ENCODE data around the gene AP1S1. TPM values are rescaled to one million over a fixed set of nuclear protein-coding genes. Genes with fewer than 3 reads are reported as not detected.

Gene AP1S1
- total and polyA plus RNA-seq, 9 of the 15 experiments (the other 6 are each of a cell fraction or from before 2014, with no cell fraction given), result 4.4 to 149 (median 89.4) TPM

DNA sequence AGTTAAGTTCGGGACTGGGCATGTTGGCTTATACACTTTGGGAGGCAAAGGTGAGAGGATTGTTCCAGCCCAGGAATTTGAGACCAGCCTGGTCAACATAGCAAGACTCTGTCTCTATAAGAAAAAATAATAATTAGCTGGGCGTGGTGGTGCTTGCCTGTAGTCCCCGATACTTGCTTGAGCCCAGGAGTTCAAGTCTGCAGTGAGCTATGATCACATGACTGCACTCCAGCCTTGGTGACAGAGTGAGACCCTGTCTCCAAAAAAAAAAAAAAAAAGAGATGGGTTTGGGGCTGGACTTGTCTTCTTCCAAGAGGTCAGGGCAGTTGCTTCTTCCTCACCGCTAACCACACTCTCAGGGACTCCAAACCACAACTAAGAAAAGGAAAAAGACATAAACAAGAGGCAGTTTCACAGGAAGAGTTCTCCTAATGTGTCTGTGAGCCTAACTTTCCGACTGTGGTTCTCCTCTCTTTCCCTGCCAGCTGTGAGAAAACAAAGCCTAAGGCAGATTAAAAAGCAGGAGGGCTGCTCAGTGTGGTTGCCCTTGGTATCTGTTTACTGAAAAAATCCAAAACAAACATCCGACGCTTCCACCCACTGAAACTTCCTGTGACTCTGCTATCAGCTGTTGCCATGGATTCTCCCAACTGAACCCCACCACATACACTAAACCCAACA lies 29.8 kb upstream of the AP1S1 start (continued):
- TF ChIP-seq ZMIZ1 (IDR thresholded peaks at IDR 0.05; ENCODE audit: low read depth in 2 of 2, low read length in 2 of 2), result no peak
- TF ChIP-seq ZNF224 (CRISPR knock-in tag; IDR thresholded peaks at IDR 0.05), result no peak
- 0 out of 2 replicates have a peak, but pooled peaks have one; percentile 15 for TF ChIP-seq DEAF1 (CRISPR knock-in tag; IDR thresholded peaks at IDR 0.05)
- TF ChIP-seq, protein P1, sequence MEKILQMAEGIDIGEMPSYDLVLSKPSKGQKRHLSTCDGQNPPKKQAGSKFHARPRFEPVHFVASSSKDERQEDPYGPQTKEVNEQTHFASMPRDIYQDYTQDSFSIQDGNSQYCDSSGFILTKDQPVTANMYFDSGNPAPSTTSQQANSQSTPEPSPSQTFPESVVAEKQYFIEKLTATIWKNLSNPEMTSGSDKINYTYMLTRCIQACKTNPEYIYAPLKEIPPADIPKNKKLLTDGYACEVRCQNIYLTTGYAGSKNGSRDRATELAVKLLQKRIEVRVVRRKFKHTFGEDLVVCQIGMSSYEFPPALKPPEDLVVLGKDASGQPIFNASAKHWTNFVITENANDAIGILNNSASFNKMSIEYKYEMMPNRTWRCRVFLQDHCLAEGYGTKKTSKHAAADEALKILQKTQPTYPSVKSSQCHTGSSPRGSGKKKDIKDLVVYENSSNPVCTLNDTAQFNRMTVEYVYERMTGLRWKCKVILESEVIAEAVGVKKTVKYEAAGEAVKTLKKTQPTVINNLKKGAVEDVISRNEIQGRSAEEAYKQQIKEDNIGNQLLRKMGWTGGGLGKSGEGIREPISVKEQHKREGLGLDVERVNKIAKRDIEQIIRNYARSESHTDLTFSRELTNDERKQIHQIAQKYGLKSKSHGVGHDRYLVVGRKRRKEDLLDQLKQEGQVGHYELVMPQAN (IDR thresholded peaks at IDR 0.05; ENCODE audit: borderline replicate concordance), result no peak
- no peak for TF ChIP-seq ZNF57 (CRISPR knock-in tag; IDR thresholded peaks at IDR 0.05)
- 0 out of 2 replicates have a peak, but pooled peaks have one; percentile 36 for TF ChIP-seq ZNF384 (IDR thresholded peaks at IDR 0.05; ENCODE audit: low read depth, low read length)
- TF ChIP-seq, protein P2, sequence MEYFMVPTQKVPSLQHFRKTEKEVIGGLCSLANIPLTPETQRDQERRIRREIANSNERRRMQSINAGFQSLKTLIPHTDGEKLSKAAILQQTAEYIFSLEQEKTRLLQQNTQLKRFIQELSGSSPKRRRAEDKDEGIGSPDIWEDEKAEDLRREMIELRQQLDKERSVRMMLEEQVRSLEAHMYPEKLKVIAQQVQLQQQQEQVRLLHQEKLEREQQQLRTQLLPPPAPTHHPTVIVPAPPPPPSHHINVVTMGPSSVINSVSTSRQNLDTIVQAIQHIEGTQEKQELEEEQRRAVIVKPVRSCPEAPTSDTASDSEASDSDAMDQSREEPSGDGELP (CRISPR knock-in tag; IDR thresholded peaks at IDR 0.05; ENCODE audit: borderline replicate concordance), result peak; percentile 49; the same call in 1 of the 2 replicates
- TF ChIP-seq ZNF780A (CRISPR knock-in tag; IDR thresholded peaks at IDR 0.05), result no peak
- TF ChIP-seq NR3C1 (CRISPR knock-in tag; IDR thresholded peaks at IDR 0.05), result no peak
- TF ChIP-seq EGR1 (conservative IDR thresholded peaks at IDR 0.05), result peak; percentile 31; the same call in 1 of the 2 replicates
- no peak for TF ChIP-seq NFE2L1 (tag; IDR thresholded peaks at IDR 0.05; ENCODE audit: borderline replicate concordance, low read depth)
- TF ChIP-seq TEAD2 (tag; IDR thresholded peaks at IDR 0.05), result no peak
- no peak for TF ChIP-seq MITF (IDR thresholded peaks at IDR 0.05)
- 0 out of 4 replicates have a peak, but pooled peaks of 1 of the 2 experiments have one; percentile 37 for TF ChIP-seq ETV6 (IDR thresholded peaks at IDR 0.05; ENCODE audit: borderline replicate concordance in 1 of 2, low read depth in 2 of 2, low read length in 1 of 2)
- no peak for TF ChIP-seq ETV6 (CRISPR knock-in tag; IDR thresholded peaks at IDR 0.05; ENCODE audit: borderline replicate concordance)
